KMS-11 (cell line): ENCODE results near the gene FMNL2.

Experiments
- H2AFZ ChIP-seq: fragments of 200-600 bp; sonication (generic); 2 replicates; pipeline ENCODE4 v1.6.1; 2016; ENCODE audit warnings: antibody characterized with exemption, mixed run types, low read depth
- H3K27ac ChIP-seq: fragments of 200-600 bp; sonication (generic); 2 replicates; pipeline ENCODE4 v1.6.1; 2016; ENCODE audit warnings: mild to moderate bottlenecking, mixed run types
- H3K27me3 ChIP-seq: fragments of 200-600 bp; sonication (generic); 2 replicates; pipeline ENCODE4 v1.6.1; 2017; ENCODE audit warnings: mild to moderate bottlenecking, low read depth, mixed run types, moderate library complexity; ENCODE audit not compliant: insufficient read depth
- H3K36me3 ChIP-seq: fragments of 200-600 bp; sonication (generic); 2 replicates; pipeline ENCODE4 v1.6.1; 2017; ENCODE audit warnings: mild to moderate bottlenecking, mixed run types; ENCODE audit not compliant: insufficient read depth
- H3K4me1 ChIP-seq: fragments of 200-600 bp; sonication (generic); 2 replicates; pipeline ENCODE4 v1.6.1; 2016; ENCODE audit warnings: mild to moderate bottlenecking, low read depth, mixed run types; ENCODE audit not compliant: poor library complexity, severe bottlenecking
- H3K4me2 ChIP-seq: fragments of 200-600 bp; sonication (generic); 2 replicates; pipeline ENCODE4 v1.7.0; 2016; ENCODE audit warnings: mild to moderate bottlenecking, mixed run types
- H3K4me3 ChIP-seq: fragments of 200-600 bp; sonication (generic); IDR thresholded peaks from 2 replicates; pipeline ENCODE4 v1.6.1; 2017; ENCODE audit warnings: low read depth, low read length, mixed read lengths; ENCODE audit not compliant: insufficient read depth
- H3K79me2 ChIP-seq: fragments of 200-600 bp; sonication (generic); 2 replicates; pipeline ENCODE4 v1.6.1; 2016; ENCODE audit warnings: low read depth, mixed run types; ENCODE audit not compliant: insufficient read depth
- H3K9ac ChIP-seq: fragments of 200-600 bp; sonication (generic); 2 replicates; pipeline ENCODE4 v1.6.1; 2016; ENCODE audit warnings: mild to moderate bottlenecking, mixed run types
- H4K20me1 ChIP-seq: fragments of 200-600 bp; sonication (generic); 2 replicates; pipeline ENCODE4 v1.6.1; 2016; ENCODE audit warnings: mild to moderate bottlenecking, mixed run types; ENCODE audit not compliant: insufficient read depth
- TF ChIP-seq, protein P1 (sequence below): fragments of 200-600 bp; sonication (generic); conservative IDR thresholded peaks from 2 replicates; pipeline ENCODE4 v1.6.1; 2017; ENCODE audit warnings: low read depth, mild to moderate bottlenecking, antibody characterized with exemption, low read length, moderate library complexity, mixed read lengths

Gene FMNL2

GRCh38 chr2:152335016-152335725 is at the start of gene FMNL2:
Gene FMNL2 (plus strand): TSS chr2:152335174.
- Histone ChIP-seq H2AFZ (peak within 1 kb of the TSS; percentile 75), H4K20me1 (no peaks in the 10 kb centered on the region; the same call in none of the 2 replicates), H3K79me2 (peaks cover 6% of the 10 kb centered on the region; the same call in 1 of the 2 replicates), H3K27ac (no peak within 1 kb of the TSS), H3K4me1 (peaks cover 15% of the 10 kb centered on the region), H3K9ac (peak within 1 kb of the TSS; percentile 79), H3K36me3 (no peaks in the 10 kb centered on the region), H3K4me3 (peak within 1 kb of the TSS; percentile 87), H3K27me3 (no peaks in the 10 kb centered on the region), H3K4me2 (peak within 1 kb of the TSS; percentile 70)
- TF ChIP-seq, protein P1, sequence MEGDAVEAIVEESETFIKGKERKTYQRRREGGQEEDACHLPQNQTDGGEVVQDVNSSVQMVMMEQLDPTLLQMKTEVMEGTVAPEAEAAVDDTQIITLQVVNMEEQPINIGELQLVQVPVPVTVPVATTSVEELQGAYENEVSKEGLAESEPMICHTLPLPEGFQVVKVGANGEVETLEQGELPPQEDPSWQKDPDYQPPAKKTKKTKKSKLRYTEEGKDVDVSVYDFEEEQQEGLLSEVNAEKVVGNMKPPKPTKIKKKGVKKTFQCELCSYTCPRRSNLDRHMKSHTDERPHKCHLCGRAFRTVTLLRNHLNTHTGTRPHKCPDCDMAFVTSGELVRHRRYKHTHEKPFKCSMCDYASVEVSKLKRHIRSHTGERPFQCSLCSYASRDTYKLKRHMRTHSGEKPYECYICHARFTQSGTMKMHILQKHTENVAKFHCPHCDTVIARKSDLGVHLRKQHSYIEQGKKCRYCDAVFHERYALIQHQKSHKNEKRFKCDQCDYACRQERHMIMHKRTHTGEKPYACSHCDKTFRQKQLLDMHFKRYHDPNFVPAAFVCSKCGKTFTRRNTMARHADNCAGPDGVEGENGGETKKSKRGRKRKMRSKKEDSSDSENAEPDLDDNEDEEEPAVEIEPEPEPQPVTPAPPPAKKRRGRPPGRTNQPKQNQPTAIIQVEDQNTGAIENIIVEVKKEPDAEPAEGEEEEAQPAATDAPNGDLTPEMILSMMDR: no peak

DNA sequence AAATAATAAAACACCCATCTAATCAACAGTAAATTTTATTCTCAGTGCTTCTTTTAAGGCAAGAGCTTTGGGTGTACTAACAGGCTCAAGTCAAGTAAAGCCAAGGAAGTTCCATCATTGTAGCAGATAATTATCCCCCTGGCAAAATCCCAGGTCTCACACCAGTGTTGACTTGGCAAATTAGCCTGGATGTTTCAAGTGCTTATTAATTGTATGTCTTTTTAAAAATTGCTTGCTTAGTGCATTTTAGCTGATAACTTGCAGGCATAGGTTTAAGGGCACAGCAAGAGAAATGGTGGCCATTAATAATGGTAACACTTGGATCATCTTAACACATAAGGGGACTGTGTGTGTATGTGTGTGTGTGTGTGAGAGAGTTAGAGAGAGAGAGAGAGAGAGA is 42.0 kb upstream of the FMNL2 start:
- TF ChIP-seq, protein P1: no peak
- Histone ChIP-seq H3K27ac (no peak overlapping the region), H3K4me1 (no peaks in the 10 kb centered on the region), H3K79me2 (no peaks in the 10 kb centered on the region), H4K20me1 (no peaks in the 10 kb centered on the region), H3K4me3 (no peak overlapping the region), H3K9ac (no peak overlapping the region), H3K4me2 (no peak overlapping the region), H2AFZ (no peak overlapping the region), H3K27me3 (no peaks in the 10 kb centered on the region), H3K36me3 (no peaks in the 10 kb centered on the region)

DNA sequence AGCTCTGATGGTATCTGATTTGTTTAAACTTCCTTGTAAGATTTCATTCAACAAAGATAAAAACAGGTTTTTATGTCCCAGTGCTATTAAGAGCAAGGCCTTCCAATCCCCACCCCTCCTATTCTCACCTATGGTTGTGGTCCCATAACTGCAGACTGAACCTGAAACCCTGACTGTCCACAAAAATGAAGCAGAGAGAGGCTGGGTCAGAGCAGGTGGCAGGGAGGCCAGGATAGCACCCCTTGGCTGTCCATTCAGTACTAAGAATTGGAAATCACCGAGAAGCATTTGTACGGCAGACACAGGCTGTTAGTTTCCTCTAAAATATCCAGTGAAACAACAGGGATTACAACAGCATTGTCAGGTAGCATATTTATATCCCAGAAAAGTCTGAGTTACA is 37.3 kb upstream of the FMNL2 start:
- no peak overlapping the region for H2AFZ ChIP-seq
- TF ChIP-seq, protein P1: no peak
- no peak overlapping the region for H3K9ac ChIP-seq
- no peaks in the 10 kb centered on the region for H4K20me1 ChIP-seq
- no peaks in the 10 kb centered on the region for H3K4me1 ChIP-seq
- H3K27me3 ChIP-seq: no peaks in the 10 kb centered on the region
- H3K4me2 ChIP-seq: no peak overlapping the region
- no peak overlapping the region for H3K27ac ChIP-seq
- no peak overlapping the region for H3K4me3 ChIP-seq
- no peaks in the 10 kb centered on the region for H3K79me2 ChIP-seq
- H3K36me3 ChIP-seq: no peaks in the 10 kb centered on the region

DNA sequence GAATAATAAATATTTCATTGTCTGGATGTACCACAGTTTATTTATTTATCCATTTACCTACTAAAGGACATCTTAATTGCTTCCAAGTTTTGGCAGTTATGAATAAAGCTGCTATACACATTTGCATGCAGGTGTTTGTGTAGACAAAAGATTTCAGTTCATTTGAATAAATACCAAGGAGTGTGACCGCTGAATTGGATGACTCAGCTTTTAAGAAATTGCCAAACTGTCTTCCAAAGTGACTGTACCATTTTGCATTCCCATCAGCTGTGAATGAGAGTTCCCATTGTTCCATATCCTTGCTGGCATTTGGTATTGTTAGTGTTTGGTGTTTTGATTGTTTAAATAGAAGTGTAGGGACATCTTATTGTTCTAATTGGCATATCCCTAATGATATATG is 36.2 kb upstream of the FMNL2 start:
- Histone ChIP-seq H3K4me3 (no peak overlapping the region), H3K4me1 (no peaks in the 10 kb centered on the region), H2AFZ (no peak overlapping the region), H3K79me2 (no peaks in the 10 kb centered on the region), H4K20me1 (no peaks in the 10 kb centered on the region), H3K36me3 (no peaks in the 10 kb centered on the region), H3K27me3 (no peaks in the 10 kb centered on the region), H3K4me2 (no peak overlapping the region), H3K27ac (no peak overlapping the region), H3K9ac (no peak overlapping the region)
- TF ChIP-seq, protein P1: no peak
